H1 (cell line): Measurements from ENCODE around the gene PLIN1. TPM values are rescaled to one million over a fixed set of nuclear protein-coding genes. Genes with fewer than 3 reads are reported as not detected.

ENCODE experiments used
- CTCF ChIA-PET: fragments of 300-600 bp; sonication (Branson Sonifier 250); formaldehyde crosslinking; loops from one replicate; lab custom pipeline; 2021; ENCODE audit not compliant: partially characterized antibody; lab: Charles Lee
- POLR2A ChIA-PET: fragments of 300-600 bp; sonication (Branson Sonifier 250); formaldehyde crosslinking; loops from one replicate; lab custom pipeline; 2021; ENCODE audit warnings: inconsistent platforms; ENCODE audit not compliant: partially characterized antibody; lab: Charles Lee
- DNase-seq, 2 experiments: peaks; one replicate each; pipeline versions ENCODE4 v3.0.0 to v3.0.0-alpha.2; 2010 to 2022; ENCODE audit warnings: low spot score in 2 of 2, low read depth in 1 of 2, mixed read lengths in 1 of 2
- FAIRE-seq: peaks from 2 replicates; lab custom pipeline; 2011; peaks lifted over from hg19 to GRCh38; lab: Jason Lieb, UNC
- H2AFZ ChIP-seq: 2 replicates; pipeline ENCODE4 v1.8.1; 2012; ENCODE audit warnings: low read length, inconsistent platforms
- H2AK5ac ChIP-seq: 2 replicates; pipeline ENCODE4 v1.6.1; 2013; ENCODE audit warnings: low read depth, low read length
- H2BK120ac ChIP-seq: replicated peaks from 2 replicates; pipeline ENCODE3; 2013; ENCODE audit warnings: low read depth, low read length, inconsistent platforms
- H2BK12ac ChIP-seq: 2 replicates; pipeline ENCODE4 v1.6.1; 2013; ENCODE audit warnings: low read depth, low read length
- H2BK15ac ChIP-seq: 2 replicates; pipeline ENCODE4 v1.6.1; 2013; ENCODE audit warnings: low read length
- H2BK20ac ChIP-seq: 2 replicates; pipeline ENCODE4 v1.6.1; 2013; ENCODE audit warnings: low read length
- H2BK5ac ChIP-seq: 2 replicates; pipeline ENCODE4 v1.6.1; 2013; ENCODE audit warnings: low read depth, low read length
- H3K14ac ChIP-seq: 2 replicates; pipeline ENCODE4 v1.6.1; 2013; ENCODE audit warnings: inconsistent platforms; ENCODE audit not compliant: insufficient read length
- H3K18ac ChIP-seq: 2 replicates; pipeline ENCODE4 v1.6.1; 2013; ENCODE audit warnings: low read length; ENCODE audit errors: extremely low read depth
- H3K23ac ChIP-seq: 2 replicates; pipeline ENCODE4 v1.6.1; 2013; ENCODE audit warnings: inconsistent platforms; ENCODE audit not compliant: insufficient read length
- H3K23me2 ChIP-seq: 2 replicates; pipeline ENCODE4 v1.6.1; 2013; ENCODE audit warnings: low read depth, low read length
- H3K27ac ChIP-seq: 2 replicates; pipeline ENCODE4 v1.6.1; 2011; ENCODE audit warnings: low read depth, low read length, inconsistent platforms
- H3K27me3 ChIP-seq, 4 experiments: replicated peaks in 1 of 4; 1 replicate in 1 of 4; 2 replicates in 3 of 4; pipeline versions ENCODE4 v1.6.1 to v1.8.1; 2011 to 2013; ENCODE audit warnings: low read length in 3 of 4, mild to moderate bottlenecking in 3 of 4, inconsistent platforms in 2 of 4, mixed read lengths in 2 of 4, moderate library complexity in 1 of 4; ENCODE audit not compliant: control insufficient read depth in 3 of 4, insufficient read depth in 3 of 4; ENCODE audit errors: extremely low read depth in 1 of 4
- H3K36me3 ChIP-seq, 4 experiments: 2 replicates each; pipeline versions ENCODE4 v1.6.1 to v1.8.1; 2011 to 2013; ENCODE audit warnings: mild to moderate bottlenecking in 4 of 4, low read length in 3 of 4, moderate library complexity in 2 of 4, control low read depth in 1 of 4, inconsistent platforms in 1 of 4; ENCODE audit not compliant: insufficient read depth in 4 of 4, control insufficient read depth in 2 of 4
- H3K4ac ChIP-seq: replicated peaks from 2 replicates; pipeline ENCODE3; 2013; ENCODE audit warnings: low read length, low read depth, mixed read lengths, inconsistent platforms; ENCODE audit not compliant: insufficient read length
- H3K4me1 ChIP-seq, 4 experiments: replicated peaks in 1 of 4; 1 replicate in 1 of 4; 2 replicates in 3 of 4; pipeline versions ENCODE4 v1.6.1 to v1.8.1; 2011 to 2013; ENCODE audit warnings: low read length in 3 of 4, inconsistent platforms in 2 of 4, mixed read lengths in 1 of 4; ENCODE audit not compliant: insufficient read depth in 4 of 4, control insufficient read depth in 3 of 4
- H3K4me2 ChIP-seq, 2 experiments: 2 replicates each; pipeline versions ENCODE4 v1.6.1 to v1.8.1; 2011 to 2013; ENCODE audit warnings: low read depth in 2 of 2, low read length in 2 of 2, control low read depth in 1 of 2, inconsistent platforms in 1 of 2, mild to moderate bottlenecking in 1 of 2; ENCODE audit not compliant: insufficient read depth in 1 of 2
- H3K4me3 ChIP-seq, 4 experiments: fragments of 200-600, 300-600 bp in 1 of 4; sonication (generic), shearing (Covaris generic), sonication (Bioruptor Twin) in 1 of 4; 2 replicates each; pipeline versions ENCODE4 v1.5.1 to v1.8.1; 2011 to 2016; ENCODE audit warnings: low read length in 4 of 4, low read depth in 3 of 4, control low read depth in 2 of 4, inconsistent platforms in 2 of 4, mild to moderate bottlenecking in 2 of 4, mixed read lengths in 1 of 4, moderate library complexity in 1 of 4; ENCODE audit not compliant: insufficient read depth in 2 of 4; ENCODE audit errors: extremely low read depth in 1 of 4
- H3K56ac ChIP-seq: replicated peaks from 2 replicates; pipeline ENCODE3; 2013; ENCODE audit warnings: low read depth, mild to moderate bottlenecking, mixed read lengths, low read length, inconsistent platforms; ENCODE audit not compliant: insufficient read length
- H3K79me1 ChIP-seq: 2 replicates; pipeline ENCODE4 v1.6.1; 2013; ENCODE audit warnings: low read depth, low read length, control low read depth
- H3K79me2 ChIP-seq, 2 experiments: 2 replicates each; pipeline versions ENCODE4 v1.6.1 to v1.8.1; 2012 to 2013; ENCODE audit warnings: low read length in 2 of 2, mild to moderate bottlenecking in 2 of 2, inconsistent platforms in 1 of 2; ENCODE audit not compliant: insufficient read depth in 2 of 2, control insufficient read depth in 1 of 2
- H3K9ac ChIP-seq, 4 experiments: replicated peaks in 1 of 4; 1 replicate in 1 of 4; 2 replicates in 3 of 4; pipeline versions ENCODE4 v1.6.1 to v1.8.1; 2011 to 2013; ENCODE audit warnings: low read depth in 3 of 4, low read length in 3 of 4, control low read depth in 2 of 4, mild to moderate bottlenecking in 2 of 4, moderate library complexity in 2 of 4, inconsistent platforms in 1 of 4; ENCODE audit errors: extremely low read depth in 1 of 4
- H3K9me3 ChIP-seq, 2 experiments: 2 replicates each; pipeline versions ENCODE4 v1.6.1 to v1.8.1; 2012 to 2013; ENCODE audit warnings: mild to moderate bottlenecking in 2 of 2, moderate library complexity in 2 of 2, control low read depth in 1 of 2, inconsistent platforms in 1 of 2, low read depth in 1 of 2, low read length in 1 of 2, mixed read lengths in 1 of 2; ENCODE audit not compliant: insufficient read depth in 2 of 2
- H4K20me1 ChIP-seq, 2 experiments: replicated peaks in 1 of 2; 2 replicates each; pipeline versions ENCODE3 to v1.8.1; 2011 to 2013; ENCODE audit warnings: inconsistent platforms in 2 of 2, low read length in 2 of 2, mild to moderate bottlenecking in 1 of 2; ENCODE audit not compliant: insufficient read depth in 2 of 2, control insufficient read depth in 1 of 2
- H4K5ac ChIP-seq: 2 replicates; pipeline ENCODE4 v1.6.1; 2013; ENCODE audit warnings: low read length, low read depth, mixed read lengths, inconsistent platforms; ENCODE audit not compliant: insufficient read length
- H4K8ac ChIP-seq: 2 replicates; pipeline ENCODE4 v1.8.0; 2013; ENCODE audit warnings: mild to moderate bottlenecking, moderate library complexity, low read length, inconsistent platforms; ENCODE audit not compliant: insufficient read depth; ENCODE audit errors: extremely low read depth
- H4K91ac ChIP-seq: replicated peaks from 2 replicates; pipeline ENCODE3; 2013; ENCODE audit warnings: low read length, mixed read lengths, inconsistent platforms; ENCODE audit not compliant: insufficient read length
- GABPA ChIP-seq: IDR thresholded peaks from 2 replicates; pipeline ENCODE4 v1.6.1; 2011; ENCODE audit warnings: mild to moderate bottlenecking, low read length, moderate library complexity, borderline replicate concordance; ENCODE audit not compliant: insufficient read depth
- RAD21 ChIP-seq, 2 experiments: IDR thresholded peaks in 1 of 2; conservative IDR thresholded peaks in 1 of 2; 2 replicates each; pipeline ENCODE4 v1.6.1; 2011; ENCODE audit warnings: low read depth in 2 of 2, low read length in 2 of 2, improper control_type of control experiment in 1 of 2, inconsistent platforms in 1 of 2, mild to moderate bottlenecking in 1 of 2, moderate library complexity in 1 of 2
- TBP ChIP-seq: IDR thresholded peaks from 2 replicates; pipeline ENCODE4 v1.6.1; 2011; ENCODE audit warnings: low read depth, low read length, improper control_type of control experiment
- WGBS, 2 experiments: shearing (Covaris generic) in 1 of 2; methylation state at CpG; one replicate each; pipeline versions ENCODE4 v1.1.6 to v1.1.7; 2013 to 2015; ENCODE audit warnings: low lambda C conversion rate in 2 of 2, mixed read lengths in 2 of 2, inconsistent platforms in 1 of 2, low coverage in 1 of 2, missing lambda C conversion rate in 1 of 2; ENCODE audit not compliant: insufficient replicate concordance in 2 of 2, insufficient coverage in 1 of 2, insufficient read length in 1 of 2; ENCODE audit errors: extremely low coverage in 1 of 2, missing lambda C conversion rate in 1 of 2; 5-methylcytosine and 5-hydroxymethylcytosine counted together
- long read RNA-seq, 2 experiments: library from RNA in 1 of 2; library from capped mRNA in 1 of 2; stranded (forward); transcript quantifications; one replicate each; pipeline ENCODE4 v2.0.0, GENCODE V29; 2021; ENCODE audit warnings: inconsistent platforms in 1 of 2
- polyA minus RNA-seq, 3 experiments: library from RNA; depleted of rRNA, polyadenylated mRNA; stranded (reverse); fragments of >200 nt; gene quantifications; 1 replicate in 2 of 3; 2 replicates in 1 of 3; pipeline ENCODE4 v1.2.3, GENCODE V29; 2011
- polyA plus RNA-seq, 7 experiments: library from polyadenylated mRNA; depleted of rRNA in 3 of 7; stranded (reverse) in 5 of 7; unstranded in 2 of 7; fragments of >200 nt in 5 of 7; fragments of 200-250 nt in 2 of 7; gene quantifications; 1 replicate in 5 of 7; 2 replicates in 1 of 7; 4 replicates in 1 of 7; pipeline versions ENCODE4 v1.2.1 to v1.2.3, GENCODE V29; 2011 to 2013; ENCODE audit warnings: missing spikeins in 2 of 7, mixed read lengths in 2 of 7
- total RNA-seq: library from RNA; stranded (reverse); fragmentation: NEBNext Ultra II Directional; extraction: Animal tissue kit (Norgen Biotek cat#: 25700); gene quantifications from 2 replicates; pipeline ENCODE4 v1.2.1, GENCODE V29; 2021

PLIN1 gene
- total RNA-seq (0.11 TPM in 1 of 2 replicates, not detected in the other), polyA plus RNA-seq (2011; rRNA removed) (0.33 and 0.41 TPM in 2 replicates), polyA minus RNA-seq (2011; rRNA and poly(A)+ RNA removed) (0.06 TPM in 1 of 2 replicates, not detected in the other)
- 0.32 TPM for polyA plus RNA-seq (2011; cell fraction: cytosol; rRNA removed)
- 0.86 TPM for polyA plus RNA-seq (2011; cell fraction: nucleus; rRNA removed)
- 0.11 to 0.16 TPM (median 0.15 TPM) in 3 of 4 replicates, not detected in the other for polyA plus RNA-seq (2012, experiment 1 of 2)
- polyA plus RNA-seq (2012, experiment 2 of 2), result 0.08 TPM
- polyA plus RNA-seq (2013, experiment 1 of 2), result 0.08 TPM
- polyA plus RNA-seq (2013, experiment 2 of 2), result 0.15 TPM
- not detected for polyA minus RNA-seq (2011; cell fraction: cytosol; rRNA and poly(A)+ RNA removed)
- polyA minus RNA-seq (2011; cell fraction: nucleus; rRNA and poly(A)+ RNA removed), result not detected
- long read RNA-seq, experiment 1, result 0 reads
- long read RNA-seq, experiment 2, result 0 reads

GRCh38 chr15:89679212-89679611 is at the start of gene PLIN1:
TSS of gene PLIN1 (minus strand) at chr15:89679367. CDS start at chr15:89677489, 1,878 bp downstream.
- 88% methylated on average over 2 of the region's 2 CpGs; no CpG with 5 or more reads in 1 of the 2 experiments for WGBS, 2 experiments
- FAIRE-seq, result no peak
- H4K5ac ChIP-seq, result no peak within 1 kb of the TSS

More at GRCh38 chr15:89679212-89679611, at the start of gene PLIN1:
- H2BK20ac ChIP-seq, result no peak within 1 kb of the TSS
- POLR2A ChIA-PET, result no interaction called here
- no peak within 1 kb of the TSS for H2BK15ac ChIP-seq
- no peak within 1 kb of the TSS for H2BK120ac ChIP-seq
- H3K23me2 ChIP-seq, result no peaks in the 10 kb centered on the region; the same call in 1 of the 2 replicates
- H3K79me1 ChIP-seq, result no peaks in the 10 kb centered on the region
- DNase-seq, result no peak
- H3K9ac ChIP-seq, result no peak within 1 kb of the TSS
- H3K4me2 ChIP-seq, result no peak within 1 kb of the TSS
- H4K20me1 ChIP-seq, result no peaks in the 10 kb centered on the region
- TF ChIP-seq RAD21 (IDR thresholded peaks at IDR 0.05 in 1 of 2, conservative IDR thresholded peaks at IDR 0.05 in 1 of 2; ENCODE audit: low read depth in 2 of 2, low read length in 2 of 2) (no peak), GABPA (no peak), TBP (no peak)
- H4K91ac ChIP-seq, result no peak within 1 kb of the TSS
- no peak within 1 kb of the TSS for H2BK5ac ChIP-seq
- H2BK12ac ChIP-seq, result no peak within 1 kb of the TSS
- H3K18ac ChIP-seq, result no peak within 1 kb of the TSS
- no peak within 1 kb of the TSS for H3K14ac ChIP-seq
- no peak within 1 kb of the TSS for H3K4ac ChIP-seq
- no peaks in the 10 kb centered on the region; a peak in 1 of 7 replicates for H3K27me3 ChIP-seq
- H3K4me3 ChIP-seq, result no peak within 1 kb of the TSS
- no peak within 1 kb of the TSS for H3K23ac ChIP-seq
- H3K79me2 ChIP-seq, result no peaks in the 10 kb centered on the region
- no peaks in the 10 kb centered on the region for H3K9me3 ChIP-seq
- CTCF ChIA-PET, result interaction anchor here (0.6 to 1.6 kb wide), 2 partner anchors 11 to 124 kb away, joined by 3 read pairs; no protein-coding TSS in a partner anchor
- H3K4me1 ChIP-seq, result no peaks in the 10 kb centered on the region
- no peak within 1 kb of the TSS for H3K27ac ChIP-seq
- H2AK5ac ChIP-seq, result no peak within 1 kb of the TSS
- no peak within 1 kb of the TSS for H2AFZ ChIP-seq
- H4K8ac ChIP-seq, result no peak within 1 kb of the TSS
- H3K36me3 ChIP-seq, result no peaks in the 10 kb centered on the region
- no peak within 1 kb of the TSS for H3K56ac ChIP-seq
